ENCODE results near the gene STX10. TPM values are rescaled to one million over a fixed set of nuclear protein-coding genes. Genes with fewer than 3 reads are reported as not detected.

The STX10 gene
- total RNA-seq, 6 experiments from 2014 or later, result 18.2 to 41.5 (median 23.4) TPM

GRCh38 chr19:13109361-13110098 is 40.6 kb downstream of the STX10 start:
- no peak for DNase-seq
- no peak overlapping the region for H3K27ac ChIP-seq
- peaks cover 0 to 18% (median 0%) of the 10 kb centered on the region in 4 donors for H3K36me3 ChIP-seq
- intact Hi-C loops (cut with DNase I), result loop anchor here in 1 of 2 donors (10.0 kb wide), 1 partner anchor 155 kb away; no protein-coding TSS in a partner anchor
- no peak for TF ChIP-seq POLR2A (IDR thresholded peaks at IDR 0.05)
- no peak for TF ChIP-seq CTCF (IDR thresholded peaks at IDR 0.05)
- no peaks in the 10 kb centered on the region for H3K27me3 ChIP-seq
- H3K4me1 ChIP-seq, result no peaks in the 10 kb centered on the region
- H3K4me3 ChIP-seq, result no peak overlapping the region
- WGBS (ENCODE audit: insufficient coverage, low coverage, low lambda C conversion rate, missing lambda C conversion rate), result no CpG with 5 or more reads among the region's 30 CpGs
- H3K9me3 ChIP-seq, result no peaks in the 10 kb centered on the region
- peak in 1 of 4 donors; percentile 10 for ATAC-seq

GRCh38 chr19:13104848-13105711 is 45.1 kb downstream of the STX10 start:
- H3K27ac ChIP-seq, result peak overlapping the region in 2 of 3 donors; percentile 76 to 87
- peak in 2 of 3 donors; percentile 48 to 53 for DNase-seq
- intact Hi-C loops (cut with DNase I), result loop anchor here in 1 of 2 donors (10.0 kb wide), 1 partner anchor 160 kb away; no protein-coding TSS in a partner anchor
- peak in 1 of 4 donors; percentile 2 for ATAC-seq
- peaks cover 0 to 15% (median 6%) of the 10 kb centered on the region in 4 donors for H3K4me1 ChIP-seq
- H3K4me3 ChIP-seq, result peak overlapping the region; percentile 10 to 20 (median 16)
- H3K27me3 ChIP-seq, result no peaks in the 10 kb centered on the region
- no peak for TF ChIP-seq POLR2A (IDR thresholded peaks at IDR 0.05)
- TF ChIP-seq CTCF (IDR thresholded peaks at IDR 0.05), result no peak
- H3K36me3 ChIP-seq, result no peaks in the 10 kb centered on the region
- H3K9me3 ChIP-seq, result no peaks in the 10 kb centered on the region
- WGBS (ENCODE audit: insufficient coverage, low coverage, low lambda C conversion rate, missing lambda C conversion rate), result 55% methylated on average over 8 of the region's 29 CpGs

DNA sequence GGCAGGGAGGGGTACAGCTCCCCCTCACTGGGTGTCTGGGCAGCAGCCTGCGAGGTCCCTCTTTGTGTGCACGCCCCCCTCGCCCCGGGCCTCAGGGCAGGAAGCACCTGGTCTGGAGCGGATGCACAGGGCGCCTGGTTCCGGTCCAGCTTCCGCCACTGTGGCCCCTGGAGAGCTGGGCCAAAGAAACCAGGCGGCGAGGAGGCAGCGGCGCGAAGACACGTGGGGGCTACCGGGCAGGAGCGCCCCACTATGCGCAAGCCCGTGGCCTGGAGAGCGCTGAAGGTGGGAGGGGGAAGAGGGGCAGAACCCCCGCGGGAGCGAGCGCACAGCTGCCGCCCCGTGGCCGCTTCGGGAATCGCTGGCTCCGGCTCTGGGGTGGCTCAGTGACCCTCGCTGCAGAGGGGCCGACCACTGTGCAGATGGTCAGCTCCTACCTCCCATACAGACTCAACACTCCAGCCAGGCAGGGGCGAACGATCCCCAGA is 45.8 kb downstream of the STX10 start:
- intact Hi-C loops (cut with DNase I), result loop anchor here in 1 of 2 donors (10.0 kb wide), 1 partner anchor 160 kb away; no protein-coding TSS in a partner anchor
- H3K4me3 ChIP-seq, result peak overlapping the region; percentile 10 to 20 (median 16)
- peaks cover 0 to 15% (median 6%) of the 10 kb centered on the region in 4 donors for H3K4me1 ChIP-seq
- DNase-seq, result peak; percentile 69 to 83 (median 75)
- ATAC-seq, result peak; percentile 31 to 44 (median 38)
- H3K27ac ChIP-seq, result peak overlapping the region; percentile 6 to 87 (median 76)
- peak; percentile 36 to 55 (median 46) for TF ChIP-seq CTCF (IDR thresholded peaks at IDR 0.05)
- no peak for TF ChIP-seq POLR2A (IDR thresholded peaks at IDR 0.05)
- no peaks in the 10 kb centered on the region for H3K9me3 ChIP-seq
- H3K36me3 ChIP-seq, result no peaks in the 10 kb centered on the region
- 54% methylated on average over 9 of the region's 33 CpGs for WGBS (ENCODE audit: insufficient coverage, low coverage, low lambda C conversion rate, missing lambda C conversion rate)
- H3K27me3 ChIP-seq, result no peaks in the 10 kb centered on the region

DNA sequence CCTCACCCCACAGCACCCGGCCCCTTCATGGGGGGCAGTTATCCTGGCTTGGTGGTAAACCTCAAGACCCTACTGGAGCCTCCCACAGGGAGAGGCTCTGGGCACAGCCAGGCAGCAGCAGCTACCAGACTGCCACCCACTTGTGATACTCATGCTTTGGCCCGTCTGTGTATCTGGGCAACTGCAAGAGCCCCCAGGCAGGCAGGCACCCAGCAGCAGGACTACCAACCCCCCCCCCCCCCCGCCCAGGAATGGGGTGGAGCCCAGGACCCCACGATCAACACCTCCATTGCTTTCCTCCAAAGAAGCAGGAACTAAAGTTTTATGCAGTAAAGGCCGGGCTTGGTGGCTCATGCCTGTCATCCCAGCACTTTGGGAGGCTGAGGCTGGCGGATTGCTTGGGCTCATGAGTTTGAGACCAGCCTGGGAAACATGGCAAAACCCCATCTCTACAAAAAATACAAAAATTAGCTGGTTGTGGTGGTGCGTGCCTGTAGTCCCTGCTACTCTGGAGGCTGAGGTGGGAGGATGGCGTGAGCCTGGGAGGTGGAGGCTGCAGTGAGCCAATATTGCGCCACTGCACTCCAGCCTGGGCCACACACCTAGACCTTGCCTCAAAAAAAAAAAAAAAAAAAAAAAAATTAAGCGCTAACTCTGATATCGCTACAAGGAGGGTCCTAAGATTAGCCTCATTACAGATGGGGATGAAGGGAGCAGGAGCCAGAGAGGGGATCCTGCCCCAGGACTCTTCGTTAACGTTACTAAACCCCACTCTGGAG is 46.4 kb downstream of the STX10 start:
- Histone ChIP-seq H3K36me3 (no peaks in the 10 kb centered on the region), H3K27me3 (no peaks in the 10 kb centered on the region), H3K9me3 (no peaks in the 10 kb centered on the region), H3K4me3 (peak overlapping the region in 1 of 3 donors; percentile 16), H3K27ac (peak overlapping the region; percentile 47 to 87 (median 76)), H3K4me1 (peaks cover 0 to 17% (median 6%) of the 10 kb centered on the region in 4 donors)
- intact Hi-C loops (cut with DNase I), result loop anchor here in 1 of 2 donors (10.0 kb wide), 1 partner anchor 161 kb away; no protein-coding TSS in a partner anchor
- WGBS (ENCODE audit: insufficient coverage, low coverage, low lambda C conversion rate, missing lambda C conversion rate), result 37% methylated on average over 3 of the region's 13 CpGs
- DNase-seq (no peak), ATAC-seq (no peak)
- TF ChIP-seq CTCF (IDR thresholded peaks at IDR 0.05) (no peak), POLR2A (IDR thresholded peaks at IDR 0.05) (no peak)
